Mesothelial cell of epicardium (in vitro differentiated cells): ENCODE results near the gene JAG1. TPM values are rescaled to one million over a fixed set of nuclear protein-coding genes. Genes with fewer than 3 reads are reported as not detected.

Source experiments
- DNase-seq, 2 experiments: peaks; one replicate each; pipeline ENCODE4 v3.0.0; 2021; ENCODE audit warnings: low spot score in 2 of 2; ENCODE audit not compliant: unreplicated experiment in 2 of 2
- H3K27ac Mint-ChIP-seq: 2 replicates; pipeline ENCODE4 v1.8.0; 2021; ENCODE audit warnings: mixed read lengths
- H3K27me3 Mint-ChIP-seq: 2 replicates; pipeline ENCODE4 v1.8.0; 2021; ENCODE audit warnings: low read depth, mixed read lengths
- H3K36me3 Mint-ChIP-seq: 2 replicates; pipeline ENCODE4 v1.8.0; 2021; ENCODE audit warnings: mixed read lengths
- H3K4me1 Mint-ChIP-seq: 2 replicates; pipeline ENCODE4 v1.8.0; 2021; ENCODE audit warnings: mixed read lengths
- H3K4me3 Mint-ChIP-seq: 2 replicates; pipeline ENCODE4 v1.8.0; 2021; ENCODE audit warnings: mild to moderate bottlenecking, moderate library complexity, mixed read lengths
- H3K9me3 Mint-ChIP-seq: 2 replicates; pipeline ENCODE4 v1.8.0; 2021; ENCODE audit warnings: mixed read lengths
- total RNA-seq: library from RNA; stranded (reverse); gene quantifications from 3 replicates; pipeline ENCODE4 v1.2.1, GENCODE V29; 2021
- TF ChIP-seq, protein P1 (sequence below): fragments of 200-600 bp; sonication (generic); IDR thresholded peaks from one replicate; pipeline ENCODE4 v1.5.0; 2021; ENCODE audit warnings: antibody characterized with exemption; ENCODE audit not compliant: unreplicated experiment

The JAG1 gene
- total RNA-seq, 1 donor from 2014 or later, result 70.9 TPM

DNA sequence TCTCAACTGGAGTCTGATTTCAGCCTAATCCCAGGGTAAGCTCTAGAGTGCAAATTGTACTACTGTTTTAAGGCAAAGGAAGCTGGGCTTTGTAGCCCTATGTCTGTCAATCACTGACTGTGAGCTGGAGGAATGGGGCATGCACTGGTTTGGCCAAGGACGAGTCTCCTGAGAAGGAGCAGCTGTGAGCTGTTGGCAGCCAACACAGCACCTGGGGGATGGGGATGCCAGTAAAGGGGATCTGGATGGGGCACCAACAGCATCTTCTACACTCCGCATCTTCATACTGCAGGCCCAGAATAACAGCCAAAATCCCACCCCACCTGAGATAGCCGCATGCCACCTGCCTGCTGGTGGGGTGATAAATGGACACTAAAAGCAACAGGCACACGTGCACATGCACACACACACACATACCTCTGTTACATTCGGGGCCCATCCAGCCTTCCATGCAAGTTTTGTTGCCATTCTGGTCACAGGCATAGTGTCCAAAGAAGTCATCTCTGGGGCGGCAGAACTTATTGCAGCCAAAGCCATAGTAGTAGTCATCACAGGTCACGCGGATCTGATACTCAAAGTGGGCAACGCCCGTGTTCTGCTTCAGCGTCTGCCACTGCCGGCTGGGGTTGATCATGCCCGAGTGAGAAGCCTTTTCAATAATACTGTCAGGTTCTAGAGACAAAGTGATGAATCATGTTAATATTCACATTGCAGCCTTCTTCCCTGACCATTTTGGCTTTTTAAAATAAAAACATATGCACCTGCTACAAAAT lies 15.6 kb downstream of the JAG1 start:
- H3K27me3 Mint-ChIP-seq, result no peaks in the 10 kb centered on the region
- H3K4me1 Mint-ChIP-seq, result peaks cover 72% of the 10 kb centered on the region

DNA sequence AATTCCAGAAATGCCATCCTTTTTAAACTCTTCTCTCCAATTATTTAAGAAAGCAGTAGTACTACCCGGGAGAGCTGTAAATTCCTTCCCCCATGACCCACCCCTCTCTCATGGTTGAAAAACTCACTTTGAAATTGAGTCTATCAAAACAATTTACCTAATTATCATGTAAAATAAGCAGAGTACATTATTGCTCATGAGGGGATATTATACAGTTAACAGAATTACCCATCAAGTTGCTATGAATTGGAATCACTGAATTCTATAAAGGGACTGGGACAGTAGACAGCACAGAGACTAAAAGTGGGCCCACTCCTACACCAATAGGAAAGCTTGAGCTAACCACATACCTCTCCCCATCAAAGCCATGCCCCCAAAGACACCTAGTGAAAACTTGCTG lies 16.3 kb downstream of the JAG1 start:
- Mint-ChIP-seq H3K4me1 (peaks cover 74% of the 10 kb centered on the region), H3K9me3 (no peaks in the 10 kb centered on the region), H3K4me3 (no peak overlapping the region), H3K27me3 (no peaks in the 10 kb centered on the region), H3K27ac (peak overlapping the region; percentile 56), H3K36me3 (peaks cover 46% of the 10 kb centered on the region)
- no peak for DNase-seq
- TF ChIP-seq, protein P1, sequence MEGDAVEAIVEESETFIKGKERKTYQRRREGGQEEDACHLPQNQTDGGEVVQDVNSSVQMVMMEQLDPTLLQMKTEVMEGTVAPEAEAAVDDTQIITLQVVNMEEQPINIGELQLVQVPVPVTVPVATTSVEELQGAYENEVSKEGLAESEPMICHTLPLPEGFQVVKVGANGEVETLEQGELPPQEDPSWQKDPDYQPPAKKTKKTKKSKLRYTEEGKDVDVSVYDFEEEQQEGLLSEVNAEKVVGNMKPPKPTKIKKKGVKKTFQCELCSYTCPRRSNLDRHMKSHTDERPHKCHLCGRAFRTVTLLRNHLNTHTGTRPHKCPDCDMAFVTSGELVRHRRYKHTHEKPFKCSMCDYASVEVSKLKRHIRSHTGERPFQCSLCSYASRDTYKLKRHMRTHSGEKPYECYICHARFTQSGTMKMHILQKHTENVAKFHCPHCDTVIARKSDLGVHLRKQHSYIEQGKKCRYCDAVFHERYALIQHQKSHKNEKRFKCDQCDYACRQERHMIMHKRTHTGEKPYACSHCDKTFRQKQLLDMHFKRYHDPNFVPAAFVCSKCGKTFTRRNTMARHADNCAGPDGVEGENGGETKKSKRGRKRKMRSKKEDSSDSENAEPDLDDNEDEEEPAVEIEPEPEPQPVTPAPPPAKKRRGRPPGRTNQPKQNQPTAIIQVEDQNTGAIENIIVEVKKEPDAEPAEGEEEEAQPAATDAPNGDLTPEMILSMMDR, result no peak

More for the DNA sequence above, 15.6 kb downstream of the JAG1 start:
- Mint-ChIP-seq H3K36me3 (peaks cover 47% of the 10 kb centered on the region), H3K27ac (no peak overlapping the region), H3K4me3 (no peak overlapping the region), H3K9me3 (no peaks in the 10 kb centered on the region)
- DNase-seq, result no peak
- TF ChIP-seq, protein P1, result no peak

DNA sequence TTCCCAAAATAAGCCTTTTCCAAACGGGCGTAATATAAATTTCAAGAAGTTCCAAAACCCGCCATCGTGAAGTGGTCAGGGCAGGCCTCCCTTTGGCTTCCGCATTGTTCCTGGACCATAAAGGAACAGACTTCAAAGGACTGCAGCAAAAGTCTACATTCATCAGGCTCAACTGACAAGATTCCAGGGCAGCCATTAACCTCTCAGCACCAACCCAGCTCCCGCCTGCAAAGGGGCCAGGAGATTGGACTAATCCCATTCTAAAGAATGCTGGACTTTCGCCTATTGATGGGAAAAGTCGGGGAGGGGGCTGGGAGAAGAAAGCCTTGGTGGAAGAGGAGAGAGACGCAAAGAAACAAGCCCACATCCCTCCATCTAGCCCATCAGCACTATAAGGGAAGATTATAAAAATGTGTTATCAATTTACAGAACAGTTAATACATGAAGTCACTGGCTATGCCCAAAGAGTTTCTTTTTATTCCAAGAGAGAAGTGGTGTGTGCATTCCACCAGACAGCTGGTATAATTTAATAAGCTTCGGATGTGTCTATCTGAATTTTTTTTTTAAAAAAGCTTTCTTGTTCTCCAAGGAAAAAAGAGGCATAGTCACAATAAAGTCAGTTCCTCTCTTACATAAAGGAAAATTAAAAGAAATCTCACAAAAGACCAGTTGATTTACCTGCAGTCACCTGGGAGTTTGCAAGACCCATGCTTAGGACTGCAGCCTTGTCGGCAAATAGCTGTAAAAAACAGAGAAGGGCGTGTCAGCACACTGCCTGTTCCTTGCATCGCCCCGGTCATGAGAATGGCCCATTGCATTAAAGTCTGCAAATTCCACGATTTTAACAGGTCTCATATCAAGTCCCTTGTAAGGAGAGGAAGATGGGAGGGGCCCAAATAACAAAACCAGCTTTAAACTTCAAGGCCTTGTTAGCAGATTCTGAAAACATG lies 17.8 kb downstream of the JAG1 start:
- DNase-seq, result no peak
- H3K4me1 Mint-ChIP-seq, result peaks cover 89% of the 10 kb centered on the region
- H3K9me3 Mint-ChIP-seq, result no peaks in the 10 kb centered on the region
- peaks cover 32% of the 10 kb centered on the region for H3K36me3 Mint-ChIP-seq
- TF ChIP-seq, protein P1, result no peak
- peak overlapping the region; percentile 93 for H3K27ac Mint-ChIP-seq
- H3K4me3 Mint-ChIP-seq, result peak overlapping the region; percentile 4
- H3K27me3 Mint-ChIP-seq, result no peaks in the 10 kb centered on the region

DNA sequence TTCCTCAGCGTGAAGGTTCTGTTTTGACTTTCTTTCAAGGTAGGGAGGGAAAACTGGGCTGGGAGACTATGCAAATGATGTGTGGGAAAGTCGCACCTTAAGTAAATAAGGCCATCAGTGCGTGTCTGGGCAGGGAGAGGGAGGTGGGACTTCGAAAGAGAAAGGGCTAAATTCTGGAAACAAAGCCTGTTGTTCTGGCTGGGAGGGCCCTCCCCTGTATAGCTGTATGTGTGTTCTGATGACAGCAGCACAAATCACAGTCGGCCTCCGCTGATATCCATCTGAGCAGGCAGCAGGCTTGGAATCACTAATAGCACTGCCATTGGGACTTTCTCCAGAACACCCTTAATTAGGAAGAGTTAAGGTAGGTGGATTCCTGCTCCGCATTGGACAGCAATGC lies 19.2 kb downstream of the JAG1 start:
- Mint-ChIP-seq H3K9me3 (no peaks in the 10 kb centered on the region), H3K4me3 (peak overlapping the region; percentile 20), H3K36me3 (peaks cover 30% of the 10 kb centered on the region), H3K4me1 (peaks cover 90% of the 10 kb centered on the region), H3K27me3 (no peaks in the 10 kb centered on the region), H3K27ac (peak overlapping the region; percentile 93)
- TF ChIP-seq, protein P1, result no peak
- no peak for DNase-seq

DNA sequence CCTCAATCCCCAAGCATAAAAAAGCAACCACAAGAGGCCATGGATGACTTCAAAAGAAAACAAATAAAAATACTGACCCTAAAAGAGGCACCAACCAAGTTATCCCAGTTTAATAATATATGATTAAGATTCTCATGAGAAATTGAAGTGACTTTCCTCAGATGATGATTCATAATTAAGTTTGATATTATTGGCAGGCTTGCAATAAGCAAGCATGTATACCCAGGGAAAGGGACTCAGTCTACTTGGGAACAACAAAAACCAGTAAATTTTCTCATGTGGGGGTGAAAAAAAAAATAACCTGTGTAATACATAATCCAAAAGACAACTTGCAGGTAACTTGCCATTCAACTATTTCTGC lies 19.6 kb downstream of the JAG1 start:
- DNase-seq, result no peak
- peaks cover 33% of the 10 kb centered on the region for H3K36me3 Mint-ChIP-seq
- peak overlapping the region; percentile 20 for H3K4me3 Mint-ChIP-seq

More for the DNA sequence above, 19.6 kb downstream of the JAG1 start:
- TF ChIP-seq, protein P1, result no peak
- peak overlapping the region; percentile 93 for H3K27ac Mint-ChIP-seq
- H3K4me1 Mint-ChIP-seq, result peaks cover 90% of the 10 kb centered on the region
- H3K27me3 Mint-ChIP-seq, result no peaks in the 10 kb centered on the region
- no peaks in the 10 kb centered on the region for H3K9me3 Mint-ChIP-seq
